HG03342 (cell line): ENCODE measurements around the gene UGT1A4.

ENCODE experiments used
- ATAC-seq: cut with Tn5 transposase; IDR thresholded peaks from one replicate; pipeline ENCODE4 v1.9.1; 2021; ENCODE audit warnings: mild to moderate bottlenecking, moderate library complexity; ENCODE audit not compliant: unreplicated experiment

The UGT1A4 gene

GRCh38 chr2:233779722-233780121 is 61.2 kb downstream of the UGT1A4 start:
- no peak for ATAC-seq

GRCh38 chr2:233780771-233781170 is 62.2 kb downstream of the UGT1A4 start:
- ATAC-seq = no peak

- ATAC-seq = no peak
Measured at GRCh38 chr2:233789554-233789953, 71.0 kb downstream of the UGT1A4 start.

- no peak for ATAC-seq
Measured at GRCh38 chr2:233791151-233791882, 72.8 kb downstream of the UGT1A4 start.

GRCh38 chr2:233791883-233792329 is 73.4 kb downstream of the UGT1A4 start:
- ATAC-seq = no peak

- ATAC-seq = no peak
Measured at GRCh38 chr2:233792720-233793119, 74.2 kb downstream of the UGT1A4 start.

- ATAC-seq = no peak
Measured at GRCh38 chr2:233793465-233794127, 75.1 kb downstream of the UGT1A4 start.

- no peak for ATAC-seq
Measured at GRCh38 chr2:233794128-233794658, 75.7 kb downstream of the UGT1A4 start.

- no peak for ATAC-seq
Measured at GRCh38 chr2:233795735-233796171, 77.2 kb downstream of the UGT1A4 start.

- ATAC-seq = no peak
Measured at GRCh38 chr2:233796254-233796653, 77.7 kb downstream of the UGT1A4 start.

- ATAC-seq = no peak
Measured at GRCh38 chr2:233798335-233799086, 80.0 kb downstream of the UGT1A4 start.

GRCh38 chr2:233799087-233799665 is 80.6 kb downstream of the UGT1A4 start:
- ATAC-seq = no peak

- ATAC-seq = no peak
Measured at GRCh38 chr2:233799716-233800115, 81.2 kb downstream of the UGT1A4 start.

- no peak for ATAC-seq
Measured at GRCh38 chr2:233800208-233800607, 81.7 kb downstream of the UGT1A4 start.

- no peak for ATAC-seq
Measured at GRCh38 chr2:233801357-233802131, 83.0 kb downstream of the UGT1A4 start.

- no peak for ATAC-seq
Measured at GRCh38 chr2:233802132-233802815, 83.7 kb downstream of the UGT1A4 start.

- no peak for ATAC-seq
Measured at GRCh38 chr2:233803292-233803911, 84.9 kb downstream of the UGT1A4 start.

GRCh38 chr2:233803994-233804393 is 85.5 kb downstream of the UGT1A4 start:
- no peak for ATAC-seq

- ATAC-seq = no peak
Measured at GRCh38 chr2:233807215-233807865, 88.8 kb downstream of the UGT1A4 start.
